Esophagus (tissue), 2 donors: ENCODE data around the gene PHETA1. TPM values are rescaled to one million over a fixed set of nuclear protein-coding genes. Genes with fewer than 3 reads are reported as not detected.
A peak's percentile ranks its signal among the peaks of the same experiment; 100 is the strongest.
"Not testable (repeated sequence)": the region's sequence is repeated elsewhere in the genome, so short reads cannot be mapped to it uniquely, and the experiment has no call there.

Experiments
- H3K27ac ChIP-seq, 2 donors: one replicate each; pipeline ENCODE4 v1.5.1; 2013; ENCODE audit warnings: low read depth in 2 of 2, mild to moderate bottlenecking in 2 of 2, inconsistent platforms in 1 of 2, low read length in 1 of 2, moderate library complexity in 1 of 2
- H3K27me3 ChIP-seq, 2 donors: one replicate each; pipeline ENCODE4 v1.6.1; 2013; ENCODE audit warnings: low read length in 2 of 2, control low read depth in 1 of 2, mild to moderate bottlenecking in 1 of 2; ENCODE audit not compliant: insufficient read depth in 2 of 2, control insufficient read depth in 1 of 2
- H3K36me3 ChIP-seq, 2 donors: one replicate each; pipeline ENCODE4 v1.6.1; 2013; ENCODE audit warnings: low read length in 1 of 2; ENCODE audit not compliant: control insufficient read depth in 2 of 2, insufficient read depth in 2 of 2
- H3K4me1 ChIP-seq, 2 donors: one replicate each; pipeline ENCODE4 v1.6.1; 2013; ENCODE audit warnings: low read length in 1 of 2; ENCODE audit not compliant: control insufficient read depth in 2 of 2, insufficient read depth in 2 of 2
- H3K4me3 ChIP-seq, 2 donors: one replicate each; pipeline ENCODE4 v1.5.1; 2013; ENCODE audit warnings: low read length in 2 of 2, mild to moderate bottlenecking in 2 of 2, low read depth in 1 of 2, moderate library complexity in 1 of 2
- H3K9me3 ChIP-seq, 2 donors: one replicate each; pipeline ENCODE4 v1.6.1; 2013; ENCODE audit warnings: mild to moderate bottlenecking in 2 of 2, low read depth in 1 of 2, low read length in 1 of 2, moderate library complexity in 1 of 2; ENCODE audit not compliant: control insufficient read depth in 2 of 2, insufficient read depth in 1 of 2
- whole genome bisulfite sequencing, 2 donors: extraction: QIAGEN DNeasy Blood & Tissue Kit; methylation state at CpG; one replicate each; pipeline ENCODE4 v1.1.7; 2013; 5-methylcytosine and 5-hydroxymethylcytosine counted together
- polyA plus RNA-seq, 2 donors: library from polyadenylated mRNA; stranded (reverse); fragments of 200-250 nt; gene quantifications; one replicate each; pipeline ENCODE4 v1.2.3, GENCODE V29; 2013
- donor health status: healthy with polysubstance abuse.
- donor health status: Bipolar disorder and iron deficiency.

Gene PHETA1
- polyA plus RNA-seq, 2 donors: 9.0 to 10.0 TPM

GRCh38 chr12:111405859-111406473 is 37.1 kb upstream of the PHETA1 start, which contains the start of gene SH2B3:
Gene SH2B3 (plus strand): TSS chr12:111405923. CDS start chr12:111418146, 12,223 bp downstream.
- H3K36me3 ChIP-seq: no peaks in the 10 kb centered on the region
- peak within 1 kb of the TSS; percentile 69 to 73 for H3K27ac ChIP-seq
- peaks cover 0 to 4% of the 10 kb centered on the region in 2 donors for H3K9me3 ChIP-seq
- peak within 1 kb of the TSS; percentile 41 to 64 for H3K4me3 ChIP-seq
- WGBS, 2 donors: 1% methylated on average over 63 to 80 of the region's 80 CpGs
- peaks cover 0 to 4% of the 10 kb centered on the region in 2 donors for H3K27me3 ChIP-seq
- peaks cover 3 to 8% of the 10 kb centered on the region in 2 donors for H3K4me1 ChIP-seq

DNA sequence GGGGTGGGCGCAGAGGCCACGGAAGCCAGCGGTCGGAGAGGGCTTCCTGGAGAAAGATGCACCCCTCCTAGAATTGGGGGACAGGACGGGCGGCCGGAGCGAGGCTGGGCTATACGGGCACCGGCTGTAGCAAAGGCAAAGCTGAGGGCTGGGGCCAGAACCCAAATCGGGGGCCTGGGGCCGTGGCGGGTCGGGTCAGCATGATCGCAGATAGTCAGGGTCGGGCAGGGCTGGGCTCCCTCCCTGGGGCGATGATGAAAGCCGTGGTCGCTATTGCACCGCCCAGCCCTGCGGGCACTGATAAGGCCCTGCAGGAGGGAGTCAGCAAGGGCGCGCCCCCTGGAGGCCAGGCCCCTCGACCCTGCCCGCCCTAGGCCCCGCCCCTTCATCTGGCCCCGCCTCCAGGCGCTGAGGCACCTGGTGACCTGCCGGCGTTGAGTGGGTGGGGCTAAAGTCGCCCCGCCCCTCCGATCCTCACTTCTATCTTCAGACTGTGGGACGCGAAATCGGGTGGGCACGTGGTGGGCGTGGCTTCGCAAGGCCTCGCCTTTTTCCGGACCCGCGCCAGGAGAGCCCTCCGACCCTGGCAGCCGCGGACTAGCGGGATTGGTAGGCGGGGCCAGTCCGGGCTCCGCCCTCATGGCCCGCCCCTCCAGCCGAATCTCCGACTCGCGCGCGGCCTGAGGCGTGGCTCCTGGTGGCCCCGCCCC is 36.4 kb upstream of the PHETA1 start:
- peak overlapping the region; percentile 41 for H3K4me3 ChIP-seq
- H3K27ac ChIP-seq: peak overlapping the region; percentile 69 to 73
- WGBS, 2 donors: 1 to 2% methylated on average over 49 to 59 of the region's 59 CpGs
- peaks cover 3 to 8% of the 10 kb centered on the region in 2 donors for H3K4me1 ChIP-seq
- peaks cover 0 to 4% of the 10 kb centered on the region in 2 donors for H3K27me3 ChIP-seq
- no peaks in the 10 kb centered on the region for H3K36me3 ChIP-seq
- peaks cover 0 to 4% of the 10 kb centered on the region in 2 donors for H3K9me3 ChIP-seq

DNA sequence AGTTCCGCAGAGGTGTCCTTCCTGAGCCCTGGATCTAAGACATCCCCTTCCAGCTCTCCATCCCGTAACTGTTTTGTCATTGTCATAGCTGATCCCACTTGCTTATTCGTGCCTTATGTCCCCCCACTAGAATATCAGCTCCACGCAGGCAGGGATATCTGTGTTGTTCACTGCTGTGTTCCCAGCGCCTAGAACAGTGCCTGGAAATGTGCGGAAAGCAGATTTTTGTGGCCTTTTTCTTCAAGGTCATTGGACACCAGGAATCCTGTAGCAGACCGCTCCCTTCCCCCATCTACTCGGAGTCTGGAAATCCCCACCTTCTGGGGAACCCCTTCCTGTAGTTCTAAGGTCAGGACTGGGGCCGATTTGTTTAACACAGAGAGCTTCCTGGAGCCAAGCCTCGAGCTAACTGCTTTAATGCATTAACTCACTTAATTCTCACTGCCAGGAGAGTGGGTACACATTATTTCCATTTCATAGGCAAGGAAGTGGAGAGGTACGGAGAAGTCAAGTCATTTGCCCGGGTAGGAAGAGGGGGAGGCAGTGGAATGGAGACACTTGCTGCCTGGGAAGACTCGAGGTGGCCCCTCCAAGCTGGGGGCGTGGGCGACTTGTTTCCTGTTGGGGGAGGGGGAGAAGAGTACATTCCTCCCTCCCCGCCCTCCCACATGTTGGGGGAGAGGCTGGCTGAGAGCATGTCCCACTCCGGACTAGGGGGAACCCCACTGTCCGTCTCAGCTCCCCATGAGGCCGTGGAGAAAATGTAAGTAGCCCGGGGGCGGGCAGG is 35.7 kb upstream of the PHETA1 start:
- Histone ChIP-seq H3K27ac (peak overlapping the region; percentile 69 to 73), H3K4me3 (peak overlapping the region; percentile 41), H3K4me1 (peaks cover 0 to 8% of the 10 kb centered on the region in 2 donors), H3K36me3 (no peaks in the 10 kb centered on the region), H3K9me3 (peaks cover 0 to 4% of the 10 kb centered on the region in 2 donors), H3K27me3 (peaks cover 0 to 4% of the 10 kb centered on the region in 2 donors)
- 32 to 33% methylated on average over 21 of the region's 21 CpGs for WGBS, 2 donors

DNA sequence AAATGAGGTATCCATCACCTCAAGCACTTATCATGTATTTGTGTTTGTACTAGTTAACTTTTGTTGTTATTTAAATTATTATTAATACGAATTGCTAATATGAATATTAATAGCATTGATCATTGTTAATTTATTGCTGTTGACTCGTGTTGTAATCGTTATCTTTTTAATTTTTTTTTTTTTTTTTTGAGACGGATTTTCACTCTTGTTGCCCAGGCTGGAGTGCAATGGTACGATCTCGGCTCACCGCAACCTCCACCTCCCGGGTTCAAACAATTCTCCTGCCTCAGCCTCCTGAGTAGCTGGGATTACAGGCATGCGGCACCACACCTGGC is 33.6 kb upstream of the PHETA1 start:
- not testable (repeated sequence) for H3K27ac ChIP-seq, H3K9me3 ChIP-seq, H3K4me1 ChIP-seq, H3K27me3 ChIP-seq, H3K36me3 ChIP-seq, H3K4me3 ChIP-seq
- WGBS, 2 donors: 73 to 77% methylated on average over 8 to 9 of the region's 9 CpGs

- Histone ChIP-seq H3K36me3 (no peaks in the 10 kb centered on the region), H3K27ac (no peak overlapping the region), H3K9me3 (peaks cover 0 to 4% of the 10 kb centered on the region in 2 donors), H3K4me1 (peaks cover 0 to 3% of the 10 kb centered on the region in 2 donors), H3K27me3 (peaks cover 0 to 4% of the 10 kb centered on the region in 2 donors), H3K4me3 (no peak overlapping the region)
- WGBS, 2 donors: 89% methylated on average over 6 of the region's 6 CpGs
These were observed 32.3 kb upstream of the PHETA1 start for GRCh38 chr12:111401167-111401605.

GRCh38 chr12:111399741-111400404 is 31.0 kb upstream of the PHETA1 start:
- H3K9me3 ChIP-seq, H3K27me3 ChIP-seq, H3K27ac ChIP-seq, H3K4me1 ChIP-seq, H3K36me3 ChIP-seq, H3K4me3 ChIP-seq: not testable (repeated sequence)
- WGBS, 2 donors: 86% methylated on average over 9 of the region's 9 CpGs

GRCh38 chr12:111398530-111398929 is 29.6 kb upstream of the PHETA1 start:
- Histone ChIP-seq H3K27me3 (peaks cover 0 to 2% of the 10 kb centered on the region in 2 donors), H3K4me1 (peaks cover 0 to 3% of the 10 kb centered on the region in 2 donors), H3K27ac (peak overlapping the region; percentile 26 to 60), H3K36me3 (no peaks in the 10 kb centered on the region), H3K9me3 (no peaks in the 10 kb centered on the region), H3K4me3 (no peak overlapping the region)
- 83 to 84% methylated on average over 4 of the region's 4 CpGs for WGBS, 2 donors

GRCh38 chr12:111396726-111397445 is 28.0 kb upstream of the PHETA1 start:
- Histone ChIP-seq H3K27ac (peak overlapping the region in 1 of 2 donors; percentile 11), H3K4me3 (no peak overlapping the region), H3K4me1 (no peaks in the 10 kb centered on the region), H3K9me3 (no peaks in the 10 kb centered on the region), H3K27me3 (peaks cover 0 to 2% of the 10 kb centered on the region in 2 donors), H3K36me3 (no peaks in the 10 kb centered on the region)
- WGBS, 2 donors: 6 to 7% methylated on average over 34 of the region's 34 CpGs

GRCh38 chr12:111396271-111396670 is 27.4 kb upstream of the PHETA1 start:
- 60 to 72% methylated on average over 7 of the region's 7 CpGs for WGBS, 2 donors
- H3K9me3 ChIP-seq, H3K4me1 ChIP-seq, H3K36me3 ChIP-seq, H3K4me3 ChIP-seq, H3K27me3 ChIP-seq, H3K27ac ChIP-seq: not testable (repeated sequence)
